Activated T-helper 1 cell treated with anti-CD3 and anti-CD28 coated beads, Interleukin-2, amount 50 U/mL, for 16 hours (primary cell): ENCODE results near the gene SYNDIG1.

Experiments used
- DNase-seq, 2 donors: peaks; one replicate each; pipeline ENCODE4 v3.0.0-alpha.2; 2020; ENCODE audit warnings: low read depth in 1 of 2, low spot score in 1 of 2

SYNDIG1 gene

DNA sequence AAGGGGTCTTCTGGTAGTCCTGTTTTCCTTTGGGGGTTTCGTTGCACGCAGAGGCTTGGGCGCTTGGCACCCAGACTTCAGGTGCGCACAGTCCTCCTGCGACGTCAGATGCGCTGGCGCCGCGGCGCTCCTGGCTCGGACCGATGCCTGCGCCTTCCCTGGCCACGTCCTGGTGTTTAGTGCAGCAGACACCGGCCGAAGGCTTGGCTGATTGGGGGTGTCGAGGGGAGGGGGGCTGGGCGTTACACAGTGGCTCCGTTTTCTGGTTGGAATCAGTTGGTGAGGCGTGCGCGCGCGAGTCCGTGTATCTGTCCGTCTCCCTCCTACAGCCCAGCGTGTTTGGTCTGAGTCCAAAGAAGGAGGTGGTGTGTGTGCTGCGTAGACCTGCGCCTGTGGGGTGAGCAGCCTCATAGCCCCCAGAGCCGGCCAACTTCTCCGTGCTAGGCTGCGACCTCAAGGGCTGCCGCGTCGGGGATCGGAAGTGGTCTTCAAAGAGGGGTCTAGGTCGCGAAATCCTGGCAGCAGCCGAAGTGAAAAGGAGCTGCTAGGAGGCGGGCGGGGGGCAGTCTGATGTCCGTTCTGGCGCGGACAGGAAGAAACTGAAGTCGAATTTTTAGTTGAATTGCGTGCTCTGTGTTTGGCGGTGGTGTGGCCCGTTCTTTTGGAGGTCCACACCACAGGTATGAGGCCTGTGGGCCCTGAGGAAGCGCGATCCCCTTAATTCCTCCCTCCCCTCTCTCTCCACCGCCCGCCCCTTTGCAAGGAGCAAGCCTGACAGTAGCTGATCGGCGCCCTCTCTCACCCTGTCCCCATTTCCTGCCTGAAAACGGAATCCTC is 1.5 kb downstream of the SYNDIG1 start:
- no peak for DNase-seq

DNA sequence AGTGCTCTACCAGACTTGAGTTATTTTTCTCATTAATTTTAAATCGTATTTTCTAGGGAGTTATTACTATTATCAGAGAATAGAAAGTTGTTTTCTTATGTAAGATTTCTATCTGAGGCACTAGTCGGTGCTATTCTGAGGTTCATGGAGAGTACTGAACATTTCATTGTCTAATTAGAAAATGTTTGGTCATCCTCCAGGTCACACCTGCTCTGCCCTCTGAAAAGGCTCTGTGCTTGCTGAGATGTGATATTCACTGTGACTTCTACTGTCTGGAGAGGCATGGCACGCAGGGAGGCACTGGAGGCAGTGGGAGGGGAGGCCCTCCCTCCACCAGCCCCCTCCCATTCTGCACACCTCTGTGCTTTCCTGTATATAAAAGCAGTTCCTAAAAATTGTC is 3.0 kb downstream of the SYNDIG1 start:
- no peak for DNase-seq

- no peak for DNase-seq
Observed at GRCh38 chr20:24473435-24474223, 4.2 kb downstream of the SYNDIG1 start.

DNA sequence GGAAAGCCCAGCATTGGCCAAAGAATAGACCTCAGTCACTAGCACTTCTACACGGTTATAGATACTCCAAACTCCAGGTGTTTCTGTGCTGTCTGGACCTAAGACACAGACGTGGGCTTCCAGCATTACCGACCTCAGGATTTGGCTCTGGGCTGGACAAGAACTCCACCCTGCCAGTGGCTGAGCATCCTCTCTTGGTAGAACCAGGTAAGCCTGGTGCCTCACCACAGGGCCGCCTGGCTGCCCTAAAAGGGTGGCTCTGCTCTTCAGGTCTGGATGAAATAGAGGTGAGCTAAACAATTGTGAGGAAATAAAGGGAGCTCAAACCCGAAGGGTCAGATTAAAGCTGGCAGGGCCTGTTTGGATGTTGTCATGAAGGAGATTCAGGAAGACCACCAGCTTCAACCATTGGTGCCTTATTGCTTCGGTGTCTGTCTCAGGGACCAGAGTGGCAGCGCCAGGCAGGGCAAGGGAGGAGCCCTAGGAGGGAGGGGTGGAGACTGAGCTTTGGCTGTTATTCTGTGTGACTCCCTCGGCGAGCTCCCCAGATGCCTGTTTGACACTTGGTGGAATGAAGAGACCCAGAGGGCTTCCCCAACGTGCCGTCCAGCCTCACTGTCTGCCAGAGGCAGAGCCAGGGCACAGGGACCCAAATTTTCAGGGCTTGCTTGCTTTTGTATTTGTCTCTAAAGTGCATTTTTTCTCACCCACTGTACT is 8.6 kb downstream of the SYNDIG1 start:
- no peak for DNase-seq

- no peak for DNase-seq
Observed at GRCh38 chr20:24478584-24478983, 9.2 kb downstream of the SYNDIG1 start.

GRCh38 chr20:24479106-24479505 is 9.7 kb downstream of the SYNDIG1 start:
- no peak for DNase-seq

GRCh38 chr20:24479595-24479994 is 10.2 kb downstream of the SYNDIG1 start:
- DNase-seq = no peak

- DNase-seq = no peak
Observed at GRCh38 chr20:24480509-24480908, 11.1 kb downstream of the SYNDIG1 start.

GRCh38 chr20:24481173-24481572 is 11.7 kb downstream of the SYNDIG1 start:
- no peak for DNase-seq

DNA sequence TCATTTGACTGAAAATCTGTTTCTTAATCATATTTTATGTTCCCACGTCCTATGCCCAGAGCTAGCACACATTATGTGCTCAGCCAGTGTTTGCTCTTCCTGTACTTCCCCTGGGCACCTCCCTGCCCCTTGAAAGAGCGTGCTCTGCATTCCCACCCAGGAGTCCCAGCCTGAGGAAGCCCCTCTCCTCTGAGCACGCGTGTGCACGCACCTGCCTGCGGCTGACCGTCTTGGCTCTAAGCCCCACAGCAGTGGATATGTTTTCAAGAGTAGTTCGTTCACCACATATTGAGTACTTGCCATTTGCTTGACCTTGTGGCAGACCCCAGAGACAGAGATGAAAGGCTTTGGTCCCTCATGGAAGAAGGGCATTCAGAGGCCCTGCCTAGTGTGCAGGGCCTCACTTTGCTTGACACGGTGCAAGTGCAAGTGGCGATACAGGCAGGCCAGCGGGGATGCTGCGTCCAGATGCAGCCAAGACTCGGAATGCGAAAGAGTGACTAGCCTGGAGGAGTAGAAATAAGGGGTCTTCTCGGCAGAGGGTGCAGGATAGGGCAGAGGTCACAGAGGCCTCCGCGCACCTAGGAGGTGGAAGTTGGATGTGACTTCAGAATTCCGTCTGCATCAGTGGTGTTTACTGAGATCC is 14.1 kb downstream of the SYNDIG1 start:
- DNase-seq = no peak

DNA sequence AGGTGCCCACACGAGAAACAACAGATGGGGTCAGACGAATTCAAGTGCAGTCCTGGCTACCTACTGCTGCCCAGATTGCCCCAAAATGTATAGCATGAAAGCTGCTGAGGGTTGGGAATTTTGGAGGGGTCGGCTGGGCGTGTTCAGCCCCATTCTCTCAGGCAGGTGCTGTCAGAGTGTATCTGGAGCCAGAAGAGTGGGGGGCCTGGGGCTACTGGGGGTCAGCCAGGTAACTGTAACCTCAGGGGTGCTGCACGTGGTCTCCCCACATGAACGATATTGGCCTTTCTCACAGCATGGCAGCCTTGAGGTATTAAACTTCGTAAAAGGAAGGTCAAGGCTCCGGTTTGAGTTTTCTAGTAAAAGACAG is 14.6 kb downstream of the SYNDIG1 start:
- no peak for DNase-seq

DNA sequence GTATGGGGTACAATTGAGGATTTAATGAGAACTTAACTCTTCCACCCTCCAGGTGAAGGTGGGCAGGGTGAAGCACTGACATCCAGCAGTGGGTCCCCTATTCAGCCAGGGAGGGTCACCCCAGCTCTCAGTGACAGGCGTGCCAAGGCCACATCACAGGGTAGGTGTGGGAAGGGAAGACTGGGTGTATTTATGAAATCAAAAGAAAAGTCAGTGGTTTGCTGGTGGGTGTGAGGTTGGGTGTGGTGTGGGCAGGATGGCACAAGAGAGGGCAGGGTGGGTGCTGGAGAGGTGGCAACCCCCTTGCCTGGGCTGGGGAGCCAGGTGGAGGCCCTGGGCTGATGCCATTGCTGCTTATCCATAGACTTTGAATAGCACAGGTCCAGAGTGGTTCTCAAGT is 16.6 kb downstream of the SYNDIG1 start:
- no peak for DNase-seq

DNA sequence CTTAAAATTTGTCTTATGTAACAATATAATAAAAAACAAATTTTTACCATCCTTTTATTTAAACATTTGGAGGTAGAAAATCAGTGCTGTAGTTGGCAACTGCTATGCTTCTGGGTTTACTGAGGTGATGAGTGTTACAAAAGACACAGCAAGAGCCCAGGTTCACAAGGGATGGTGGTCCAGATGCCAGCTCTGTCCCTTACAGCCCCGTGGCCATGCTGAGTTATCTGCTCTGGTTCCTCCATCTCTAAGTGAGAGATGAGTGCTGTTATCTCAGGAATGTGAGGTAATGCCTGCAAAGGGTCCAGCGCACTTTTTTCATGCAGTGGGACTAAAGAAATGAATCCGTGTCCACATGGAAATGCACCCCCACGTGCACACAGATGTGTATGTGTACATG is 17.8 kb downstream of the SYNDIG1 start:
- DNase-seq = no peak

GRCh38 chr20:24487648-24488047 is 18.2 kb downstream of the SYNDIG1 start:
- DNase-seq = no peak

DNA sequence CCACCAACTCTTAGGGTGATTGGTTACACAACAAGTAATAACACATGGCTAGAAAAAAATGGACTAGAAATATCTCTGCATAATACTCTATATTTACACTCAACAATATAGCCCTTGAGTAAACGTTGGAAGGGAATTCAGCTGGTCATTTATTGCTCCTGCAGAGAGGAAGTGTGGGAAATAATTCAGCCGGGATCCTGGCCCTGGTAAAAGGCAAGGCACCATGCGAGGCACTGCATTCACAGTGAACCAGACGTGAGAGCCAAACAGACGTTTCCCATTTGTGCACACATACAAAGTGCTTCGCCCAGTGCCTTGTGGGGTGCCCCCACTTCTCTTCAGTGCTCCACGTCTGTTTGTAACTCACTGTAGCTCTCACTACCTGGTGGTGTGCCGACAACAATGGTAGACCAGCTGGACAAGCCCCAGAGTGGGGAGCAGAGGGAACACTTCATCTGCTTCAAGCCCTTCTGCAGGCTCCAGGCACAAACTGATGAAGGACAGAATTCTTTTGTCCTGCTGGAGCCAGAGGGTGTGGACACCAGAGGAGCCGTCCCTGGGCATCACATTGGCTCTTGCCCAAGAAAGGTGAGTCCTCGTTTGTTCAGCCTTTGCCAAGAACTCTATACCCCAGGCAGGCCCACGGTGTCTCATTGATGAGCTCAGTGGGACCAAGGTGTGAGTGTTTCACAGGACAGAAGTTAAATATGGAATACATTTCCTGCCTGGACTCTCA is 18.8 kb downstream of the SYNDIG1 start:
- no peak for DNase-seq

DNA sequence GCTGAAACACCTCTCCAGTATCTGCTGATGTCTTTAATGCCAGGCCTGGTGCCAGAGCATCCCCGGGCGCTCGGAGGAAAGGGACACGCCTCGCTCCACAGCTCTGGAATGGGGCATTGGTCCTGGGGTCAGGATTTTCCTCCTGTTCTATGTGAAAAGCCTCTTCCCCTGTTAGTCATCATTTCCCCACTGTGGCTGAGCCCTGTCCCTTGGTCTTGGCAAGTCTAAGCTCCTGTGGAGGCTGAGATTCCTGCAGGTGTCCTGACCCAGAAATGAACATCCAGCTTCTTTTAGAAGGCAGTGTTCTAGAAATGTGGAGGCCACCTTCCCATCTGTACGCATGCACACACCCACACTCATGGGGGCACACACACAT is 19.4 kb downstream of the SYNDIG1 start:
- DNase-seq = no peak

DNA sequence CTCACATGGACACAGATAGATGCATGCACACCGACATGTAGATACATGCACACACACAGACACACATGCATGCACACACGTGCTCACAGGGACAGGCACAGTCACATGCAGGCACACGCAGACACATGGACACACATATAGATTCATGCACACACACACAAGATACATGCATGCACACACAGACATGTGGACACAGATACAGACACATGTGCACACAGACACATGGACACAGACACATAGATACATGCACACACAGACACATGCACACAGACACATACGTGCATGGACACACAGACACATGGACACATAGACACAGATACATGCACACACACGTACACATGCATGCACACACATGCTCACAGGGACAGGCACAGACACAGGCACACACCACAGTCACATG is 19.8 kb downstream of the SYNDIG1 start:
- no peak for DNase-seq

- no peak for DNase-seq
Observed at GRCh38 chr20:24489631-24490260, 20.3 kb downstream of the SYNDIG1 start.

GRCh38 chr20:24490598-24490997 is 21.2 kb downstream of the SYNDIG1 start:
- DNase-seq = no peak

- DNase-seq = no peak
Observed at GRCh38 chr20:24491041-24491756, 21.8 kb downstream of the SYNDIG1 start.
